BJ (cell line): Measurements from ENCODE around the gene TBL1XR1. TPM values are rescaled to one million over a fixed set of nuclear protein-coding genes. Genes with fewer than 3 reads are reported as not detected.

Experiments used
- CTCF ChIA-PET: fragments of 350-600 bp; formaldehyde crosslinking; extraction: SDS; loops from one replicate; lab custom pipeline; 2021; ENCODE audit warnings: antibody characterized with exemption, inconsistent platforms; lab: Yijun Ruan, JAX
- POLR2A ChIA-PET: fragments of 300-600 bp; sonication (Branson Sonifier 250); formaldehyde crosslinking; extraction: SDS; loops from one replicate; lab custom pipeline; 2021; ENCODE audit warnings: antibody characterized with exemption; lab: Charles Lee
- DNase-seq: peaks from one replicate; pipeline ENCODE4 v3.0.0-alpha.2; 2011; ENCODE audit warnings: low read depth
- H3K27me3 ChIP-seq: 2 replicates; pipeline ENCODE4 v1.6.0; 2011; ENCODE audit warnings: low read length; ENCODE audit not compliant: control insufficient read depth, insufficient read depth
- H3K36me3 ChIP-seq: 2 replicates; pipeline ENCODE4 v1.5.1; 2011; ENCODE audit warnings: low read length; ENCODE audit not compliant: control insufficient read depth, insufficient read depth
- H3K4me3 ChIP-seq: 2 replicates; pipeline ENCODE4 v1.5.1; 2011; ENCODE audit warnings: low read depth, mild to moderate bottlenecking, control low read depth, low read length
- CTCF ChIP-seq: IDR thresholded peaks from 2 replicates; pipeline ENCODE4 v1.5.1; 2011; ENCODE audit warnings: low read depth, mild to moderate bottlenecking, control low read depth, inconsistent platforms, low read length, moderate library complexity; ENCODE audit not compliant: insufficient read depth
- polyA plus RNA-seq: library from polyadenylated mRNA; depleted of rRNA; stranded (reverse); fragments of >200 nt; gene quantifications from 2 replicates; pipeline ENCODE4 v1.2.3, GENCODE V29; 2011

The TBL1XR1 gene
- polyA plus RNA-seq, 1 experiment: 95.4 TPM

- CTCF ChIA-PET: no interaction called here
- no peak for TF ChIP-seq CTCF
- Histone ChIP-seq H3K27me3 (no peaks in the 10 kb centered on the region), H3K36me3 (no peaks in the 10 kb centered on the region), H3K4me3 (no peak overlapping the region)
- no peak for DNase-seq
- POLR2A ChIA-PET: no interaction called here
These were observed 39.4 kb upstream of the TBL1XR1 start for GRCh38 chr3:177236704-177237103.

- no peak for TF ChIP-seq CTCF
- no peak for DNase-seq
- POLR2A ChIA-PET: no interaction called here
- CTCF ChIA-PET: interaction anchor here (1.1 kb wide), 1 partner anchor 145 kb away, joined by 3 read pairs; no protein-coding TSS in a partner anchor
- Histone ChIP-seq H3K27me3 (no peaks in the 10 kb centered on the region), H3K36me3 (no peaks in the 10 kb centered on the region), H3K4me3 (no peak overlapping the region)
These were observed 36.8 kb upstream of the TBL1XR1 start for GRCh38 chr3:177234121-177234520.

- POLR2A ChIA-PET: no interaction called here
- TF ChIP-seq CTCF: no peak
These were observed 34.0 kb upstream of the TBL1XR1 start for GRCh38 chr3:177231242-177231641.

GRCh38 chr3:177230641-177231040, 33.4 kb upstream of the TBL1XR1 start:
- no peaks in the 10 kb centered on the region for H3K27me3 ChIP-seq
- H3K36me3 ChIP-seq: no peaks in the 10 kb centered on the region
- DNase-seq: no peak
- ChIA-PET CTCF (no interaction called here), POLR2A (no interaction called here)
- TF ChIP-seq CTCF: no peak
- no peak overlapping the region for H3K4me3 ChIP-seq

More at GRCh38 chr3:177231242-177231641, 34.0 kb upstream of the TBL1XR1 start:
- Histone ChIP-seq H3K4me3 (no peak overlapping the region), H3K36me3 (no peaks in the 10 kb centered on the region), H3K27me3 (no peaks in the 10 kb centered on the region)
- no peak for DNase-seq
- CTCF ChIA-PET: interaction anchor here (0.7 to 0.8 kb wide), 3 partner anchors 19 to 1821 kb away, joined by 3 to 5 read pairs (median 4); no protein-coding TSS in a partner anchor

GRCh38 chr3:177229791-177230190, 32.5 kb upstream of the TBL1XR1 start:
- ChIA-PET CTCF (no interaction called here), POLR2A (interaction anchor here (0.6 kb wide), 1 partner anchor 363 kb away, joined by 18 read pairs; no protein-coding TSS in a partner anchor)
- no peak for DNase-seq
- no peak overlapping the region for H3K4me3 ChIP-seq
- H3K27me3 ChIP-seq: no peaks in the 10 kb centered on the region
- TF ChIP-seq CTCF: no peak
- no peaks in the 10 kb centered on the region for H3K36me3 ChIP-seq
